GM19468 (cell line): Measurements from ENCODE around the gene LHFPL2.

Experiments used
- ATAC-seq: cut with Tn5 transposase; IDR thresholded peaks from one replicate; pipeline ENCODE4 v1.9.1; 2021; ENCODE audit warnings: mild to moderate bottlenecking, moderate library complexity, moderate number of reproducible peaks; ENCODE audit not compliant: unreplicated experiment; ENCODE audit errors: extremely low read depth

Gene LHFPL2

DNA sequence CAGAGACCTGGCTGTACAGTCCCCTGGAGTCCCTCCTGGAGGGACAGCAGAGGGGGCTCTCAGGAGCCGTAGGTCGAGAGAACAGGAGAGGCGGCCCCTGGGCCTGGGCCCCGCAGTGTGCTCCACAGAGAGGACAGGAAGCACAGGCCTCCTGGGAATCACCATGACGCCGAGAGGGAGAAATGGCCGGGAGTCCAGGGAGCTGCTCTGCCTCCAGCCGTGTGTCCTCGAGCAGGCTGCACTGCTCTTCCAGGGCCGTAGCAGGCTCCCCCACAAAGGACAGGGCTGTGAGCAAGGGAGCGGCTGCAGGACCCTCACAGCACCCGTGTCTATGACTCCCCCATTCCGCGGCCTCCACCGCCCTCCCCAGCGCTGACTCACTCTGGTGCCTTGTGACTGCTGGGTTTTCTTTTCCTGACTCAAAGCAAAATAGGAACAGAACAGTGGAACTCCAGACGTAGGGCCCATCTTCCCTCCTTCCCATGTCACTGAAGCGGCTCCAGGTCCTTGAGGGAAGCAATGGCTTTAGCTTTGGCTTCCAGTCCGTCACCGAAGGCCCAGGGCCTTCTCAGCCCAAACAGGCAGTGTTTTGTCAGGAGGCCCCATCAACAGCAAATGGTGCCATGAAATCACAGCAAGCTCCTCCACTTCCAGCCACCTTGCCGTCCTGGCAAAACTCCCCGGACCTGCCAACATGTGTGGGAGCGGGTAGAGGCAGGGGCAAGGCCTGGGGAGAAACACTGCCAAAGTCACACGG lies 114.2 kb downstream of the LHFPL2 start:
- ATAC-seq = no peak

DNA sequence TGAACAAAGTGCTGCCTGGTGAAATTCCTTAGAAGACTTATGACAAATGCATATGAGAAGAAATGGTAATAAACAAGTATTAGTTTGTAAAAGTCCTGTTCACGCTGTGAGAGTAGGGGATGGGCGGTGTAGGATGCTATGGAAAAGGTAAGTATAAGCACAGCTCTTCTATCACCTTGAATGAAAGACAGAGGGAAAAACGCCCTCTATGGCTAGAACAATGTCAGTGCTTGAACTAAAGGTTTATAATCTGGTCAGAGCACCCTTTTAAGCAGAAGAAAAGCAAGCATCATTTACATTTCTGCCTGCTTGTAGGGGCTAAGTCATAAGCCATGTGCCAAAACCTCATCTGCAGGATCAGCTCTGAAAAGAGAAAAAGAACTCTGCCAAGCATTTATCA lies 115.2 kb downstream of the LHFPL2 start:
- ATAC-seq = no peak

DNA sequence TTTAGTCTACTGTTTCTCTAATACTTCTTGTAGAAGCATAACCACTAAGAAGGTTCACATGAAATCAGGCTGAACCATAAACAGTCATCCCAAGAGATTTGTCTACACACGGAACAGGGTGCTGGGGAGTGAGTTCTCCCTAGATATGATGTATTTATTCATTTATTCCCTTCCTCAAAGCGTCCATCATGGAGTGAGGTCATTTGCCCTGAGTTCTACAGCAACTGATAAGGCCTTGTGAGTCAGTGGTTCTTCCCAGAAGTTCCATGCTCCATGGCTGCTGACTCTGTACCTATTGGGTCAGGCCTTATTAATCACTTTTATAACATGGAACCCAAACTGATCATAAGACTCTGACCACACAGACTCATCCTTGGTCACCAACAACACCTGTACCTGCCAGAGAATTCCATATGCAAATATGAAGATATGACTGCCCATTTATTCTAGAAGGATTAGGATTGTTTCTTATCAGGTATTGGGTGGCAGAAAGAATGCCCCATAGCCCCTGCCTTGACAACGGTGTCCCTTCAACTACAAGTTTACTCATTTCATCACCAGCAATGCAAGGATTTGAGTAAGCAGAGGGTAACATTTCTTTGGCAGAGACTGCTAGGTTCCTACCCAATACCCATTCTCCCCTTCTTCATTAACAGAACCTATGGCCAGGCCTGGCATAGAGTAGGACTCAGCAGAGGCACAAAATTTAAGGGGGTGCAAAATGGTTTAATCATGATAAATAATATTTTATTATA lies 118.1 kb downstream of the LHFPL2 start:
- ATAC-seq = no peak

DNA sequence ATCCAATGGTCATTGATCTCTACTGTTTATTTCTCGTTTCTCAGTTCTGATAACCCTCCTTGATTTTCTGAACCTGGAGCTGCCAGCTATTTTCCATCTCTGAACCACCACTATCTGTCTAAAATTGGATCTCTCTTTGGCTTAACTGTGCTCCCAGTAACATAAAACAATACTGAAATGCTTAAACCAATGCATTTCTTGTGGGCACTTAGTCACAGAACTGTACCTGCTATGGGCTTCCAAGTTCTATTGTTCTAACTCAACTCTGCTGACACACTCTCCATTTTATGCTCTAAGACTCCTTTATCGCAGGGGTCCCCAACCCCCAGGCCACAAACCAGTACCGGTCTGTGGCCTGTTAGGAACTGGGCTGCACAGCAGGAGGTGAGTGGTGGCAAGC lies 120.6 kb downstream of the LHFPL2 start:
- no peak for ATAC-seq

DNA sequence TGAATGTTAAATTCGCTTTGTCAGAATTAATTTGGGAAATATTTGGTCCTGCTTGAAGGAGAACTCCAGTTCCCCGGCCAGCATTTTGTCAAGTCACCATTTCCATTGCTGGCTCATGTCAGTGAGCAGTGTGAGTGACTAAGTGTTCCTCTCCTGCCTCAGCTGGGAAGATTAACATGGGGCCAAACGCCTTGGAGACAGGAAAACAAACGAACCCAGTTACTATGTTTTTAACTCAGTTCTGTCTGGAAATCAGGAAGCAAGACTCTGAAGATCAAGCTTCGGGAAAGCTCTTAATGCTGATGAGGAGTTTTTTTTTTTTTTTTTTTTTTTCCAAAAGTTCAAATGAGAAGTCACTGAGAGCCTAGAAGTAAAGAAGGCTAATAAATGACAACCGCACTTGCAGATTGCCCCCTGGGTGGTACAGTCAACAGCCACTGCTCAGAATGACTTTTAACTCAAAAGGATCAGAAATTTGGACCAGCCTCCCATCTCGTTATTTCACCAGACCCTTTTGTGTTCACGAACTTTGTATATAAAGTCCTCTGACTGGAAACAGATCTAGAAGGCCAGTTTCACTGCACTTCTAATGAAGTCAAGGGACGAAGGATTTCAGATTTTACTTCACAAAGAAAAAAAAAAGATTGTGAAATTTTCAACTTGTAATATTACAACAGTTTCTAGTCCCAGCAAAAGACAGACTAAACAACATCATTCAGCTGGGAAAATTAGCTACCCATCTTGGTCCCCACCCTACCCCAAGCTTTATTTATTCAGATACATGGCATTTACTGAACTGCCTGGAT lies 121.3 kb downstream of the LHFPL2 start:
- no peak for ATAC-seq

DNA sequence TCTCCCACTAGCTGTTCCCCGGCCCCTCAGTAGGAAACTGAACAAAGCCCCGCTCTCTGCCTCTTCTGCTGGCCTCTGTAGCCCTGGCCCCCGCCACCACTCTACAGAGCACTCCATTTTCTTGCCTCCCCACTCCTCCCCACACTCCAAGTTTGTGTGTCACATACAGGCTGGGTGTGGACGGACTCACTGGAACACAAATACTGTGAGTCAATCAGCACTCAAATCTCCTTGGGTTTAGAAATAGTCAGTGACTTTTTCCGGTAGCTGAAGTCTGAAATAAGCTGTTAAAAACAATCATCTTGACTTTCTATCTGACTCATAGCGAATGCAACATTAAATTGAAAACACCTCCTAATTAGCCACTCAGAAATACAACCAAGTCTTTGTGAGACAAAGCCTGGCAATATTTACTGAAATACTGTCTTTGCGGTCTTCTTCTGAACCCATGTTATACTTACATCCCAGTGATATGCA lies 122.5 kb downstream of the LHFPL2 start:
- no peak for ATAC-seq

DNA sequence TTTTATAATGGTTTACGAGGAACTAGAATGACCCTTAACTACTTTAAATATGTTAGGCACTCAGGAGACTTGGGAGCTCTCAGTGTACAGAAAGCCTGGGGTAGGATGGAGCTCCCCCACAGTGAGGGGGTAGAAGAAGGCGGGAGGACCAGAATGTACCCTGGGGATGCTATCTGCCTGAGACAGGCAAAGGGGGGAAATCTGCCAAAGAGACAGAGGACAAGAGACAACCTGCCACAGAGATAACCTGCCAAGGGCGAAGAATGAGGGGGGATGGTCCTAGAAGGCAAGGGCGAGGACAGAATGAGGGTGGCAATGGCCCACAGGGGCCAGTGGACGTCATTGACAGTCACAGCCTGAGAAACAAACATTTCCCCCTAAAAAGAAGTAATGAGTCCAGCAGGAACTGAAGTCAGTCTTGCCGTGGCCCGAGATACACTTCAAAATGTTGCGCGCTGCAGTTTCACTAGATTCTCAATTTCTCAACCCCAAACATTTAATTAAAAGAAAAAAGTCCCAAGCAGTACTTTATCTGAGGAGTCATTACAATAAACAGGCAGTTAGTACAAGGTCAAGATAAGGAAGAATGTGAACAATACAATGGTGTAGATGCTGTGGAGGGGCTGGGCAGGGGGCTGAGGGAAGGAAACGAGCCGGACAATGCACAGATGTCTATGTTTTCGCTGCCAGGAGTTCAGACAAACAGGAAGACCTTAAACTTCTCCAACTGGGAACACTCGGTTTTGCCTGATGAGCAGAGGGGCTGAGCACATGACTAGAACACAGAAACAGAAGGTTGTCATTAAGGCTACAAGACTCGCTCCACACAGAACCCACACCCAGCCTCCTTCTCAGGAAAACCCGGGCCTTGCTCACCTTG lies 125.0 kb downstream of the LHFPL2 start:
- no peak for ATAC-seq

DNA sequence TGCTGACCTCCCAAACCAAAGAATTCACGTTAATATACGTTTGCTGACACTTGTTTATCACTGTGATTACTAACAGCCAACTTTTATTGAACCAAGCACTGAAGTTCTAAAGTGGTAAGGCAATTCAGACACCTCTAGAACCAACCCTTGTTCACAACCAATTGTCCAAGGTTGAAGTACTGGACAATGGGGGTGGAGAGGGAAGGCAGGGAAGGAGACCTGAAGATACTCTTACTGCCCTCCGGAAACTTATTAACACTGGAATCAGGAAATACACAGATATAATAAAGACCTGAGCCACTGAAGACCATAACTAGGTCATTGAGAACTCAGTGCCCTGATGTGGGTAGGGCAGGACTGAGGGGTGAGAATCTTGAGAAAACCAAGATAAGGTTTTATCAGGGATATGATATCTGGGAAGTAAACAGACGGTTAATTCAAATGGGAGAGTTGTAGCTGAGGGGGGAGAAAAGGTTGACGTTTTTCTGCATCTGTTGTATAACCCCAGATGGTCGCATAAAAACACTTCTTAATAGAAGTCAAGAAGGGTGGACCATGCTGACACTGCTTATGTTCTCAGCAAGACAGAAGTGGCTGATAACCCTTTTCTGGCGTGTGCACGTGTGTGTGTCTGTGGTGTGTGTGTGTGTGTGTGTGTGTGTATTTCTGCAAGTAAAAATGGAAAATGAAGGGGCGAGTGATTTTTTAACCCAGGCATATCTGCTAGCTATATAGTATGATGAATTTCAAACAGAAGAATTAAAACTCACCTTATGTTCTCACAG lies 125.9 kb downstream of the LHFPL2 start:
- no peak for ATAC-seq

DNA sequence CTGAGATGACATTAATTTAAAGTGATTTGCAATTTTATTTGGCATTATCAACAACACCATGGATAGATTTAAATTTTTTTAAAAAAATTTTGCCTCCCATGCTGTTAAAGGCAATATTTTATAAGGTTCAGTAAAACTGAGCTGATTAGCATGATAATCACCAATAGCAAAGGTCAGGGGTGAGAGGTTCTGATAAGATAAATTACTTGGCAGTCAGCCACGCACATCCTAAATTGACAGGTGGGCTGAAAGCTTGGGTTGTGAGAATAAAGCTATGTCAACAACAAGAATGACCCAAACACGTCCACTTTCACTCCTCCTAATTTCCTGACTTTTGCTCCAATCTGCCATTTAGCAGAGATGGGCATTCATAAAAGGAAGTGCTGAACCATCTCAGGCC lies 127.1 kb downstream of the LHFPL2 start:
- no peak for ATAC-seq

DNA sequence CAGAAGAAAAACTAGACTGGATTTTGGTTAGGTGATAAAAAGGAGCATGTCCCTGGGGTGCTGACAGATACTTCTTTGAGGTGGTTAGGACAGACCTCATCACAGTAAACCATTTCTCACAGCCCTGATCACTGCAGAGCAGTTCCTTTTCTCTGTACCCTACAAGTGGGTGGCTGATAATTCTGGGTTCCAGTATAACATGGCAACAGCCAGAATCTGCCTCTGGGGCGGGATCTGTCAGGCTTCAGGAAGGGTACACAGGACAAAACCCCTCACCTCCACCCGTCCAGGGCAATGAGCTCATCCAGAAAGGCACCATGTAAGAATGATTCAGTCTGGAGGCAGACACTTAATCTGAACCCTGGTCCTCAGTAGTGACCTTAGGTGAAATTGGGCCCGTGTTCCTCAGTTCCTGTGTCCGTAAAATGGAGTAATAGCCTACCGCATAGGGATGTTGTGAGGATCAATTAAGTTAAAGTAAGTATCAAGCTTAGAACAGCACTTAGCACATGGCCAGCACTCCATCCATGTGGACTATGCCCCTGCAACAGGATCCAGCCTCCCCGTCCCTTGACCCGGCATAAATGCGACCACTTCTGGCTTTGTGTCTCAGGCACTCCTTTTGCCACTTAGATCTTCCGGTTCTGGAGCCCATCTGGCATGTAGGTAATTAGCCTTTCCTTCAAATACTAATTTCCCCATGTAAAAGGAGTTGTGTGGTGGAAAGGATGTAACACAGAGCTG lies 129.2 kb downstream of the LHFPL2 start:
- no peak for ATAC-seq

DNA sequence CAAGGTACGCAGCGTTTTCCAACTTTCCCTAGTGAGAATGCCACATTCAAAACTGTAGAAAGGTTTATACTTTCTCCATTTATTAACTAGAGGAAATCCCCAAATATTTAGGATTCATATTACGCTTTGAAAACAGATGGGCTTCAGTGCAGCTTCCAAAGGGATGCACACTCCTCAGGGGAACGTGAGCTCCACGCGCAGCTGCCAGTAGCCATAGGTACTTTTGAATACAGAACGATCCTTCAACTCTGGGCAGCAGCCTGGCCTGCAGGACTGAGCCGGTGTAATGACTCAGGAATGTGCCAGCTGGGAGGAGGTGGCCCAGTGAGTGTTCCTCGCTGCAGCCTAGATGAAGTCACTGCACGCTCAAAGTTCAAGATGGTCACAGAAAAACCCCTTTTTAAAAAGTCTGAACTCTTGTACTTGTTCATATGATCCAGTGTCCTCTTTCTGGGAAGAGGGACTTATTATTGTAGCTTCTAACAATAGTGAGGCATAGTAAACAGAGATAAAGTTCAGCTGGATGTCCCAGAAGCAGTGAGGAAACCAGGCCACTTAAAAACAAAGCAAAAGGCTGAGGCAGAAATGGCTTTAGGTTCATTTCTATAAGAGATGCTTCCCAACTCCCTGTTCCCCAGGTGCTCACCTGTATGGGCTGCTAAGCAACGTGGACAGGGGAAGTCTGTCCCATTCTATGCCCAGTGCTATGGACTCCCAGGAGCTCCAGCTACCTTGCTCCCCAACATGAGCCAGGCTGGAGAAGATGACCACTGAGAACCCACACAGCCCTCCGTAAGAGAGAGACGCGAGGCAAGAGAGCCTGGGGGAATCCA lies 130.0 kb downstream of the LHFPL2 start:
- ATAC-seq = no peak

DNA sequence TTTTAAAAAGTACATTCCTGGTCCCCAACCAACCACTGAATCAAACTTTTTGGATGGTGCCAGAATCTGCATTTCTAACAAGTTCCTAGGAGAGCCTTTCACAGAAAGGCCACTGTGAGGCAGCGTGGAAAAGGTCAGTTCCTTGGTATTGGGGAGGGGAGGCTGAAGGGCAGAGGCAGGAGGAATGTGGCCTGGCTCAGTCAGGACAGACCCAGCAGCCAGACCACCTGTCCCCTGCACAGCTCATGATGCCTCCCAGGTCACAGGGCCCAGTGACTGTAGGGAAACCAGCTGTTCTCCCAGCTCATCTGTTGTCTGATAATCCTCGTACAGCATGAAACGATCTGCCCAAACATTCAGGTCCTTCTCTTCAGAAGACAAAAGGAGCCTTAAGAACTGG lies 132.9 kb downstream of the LHFPL2 start:
- ATAC-seq = no peak

DNA sequence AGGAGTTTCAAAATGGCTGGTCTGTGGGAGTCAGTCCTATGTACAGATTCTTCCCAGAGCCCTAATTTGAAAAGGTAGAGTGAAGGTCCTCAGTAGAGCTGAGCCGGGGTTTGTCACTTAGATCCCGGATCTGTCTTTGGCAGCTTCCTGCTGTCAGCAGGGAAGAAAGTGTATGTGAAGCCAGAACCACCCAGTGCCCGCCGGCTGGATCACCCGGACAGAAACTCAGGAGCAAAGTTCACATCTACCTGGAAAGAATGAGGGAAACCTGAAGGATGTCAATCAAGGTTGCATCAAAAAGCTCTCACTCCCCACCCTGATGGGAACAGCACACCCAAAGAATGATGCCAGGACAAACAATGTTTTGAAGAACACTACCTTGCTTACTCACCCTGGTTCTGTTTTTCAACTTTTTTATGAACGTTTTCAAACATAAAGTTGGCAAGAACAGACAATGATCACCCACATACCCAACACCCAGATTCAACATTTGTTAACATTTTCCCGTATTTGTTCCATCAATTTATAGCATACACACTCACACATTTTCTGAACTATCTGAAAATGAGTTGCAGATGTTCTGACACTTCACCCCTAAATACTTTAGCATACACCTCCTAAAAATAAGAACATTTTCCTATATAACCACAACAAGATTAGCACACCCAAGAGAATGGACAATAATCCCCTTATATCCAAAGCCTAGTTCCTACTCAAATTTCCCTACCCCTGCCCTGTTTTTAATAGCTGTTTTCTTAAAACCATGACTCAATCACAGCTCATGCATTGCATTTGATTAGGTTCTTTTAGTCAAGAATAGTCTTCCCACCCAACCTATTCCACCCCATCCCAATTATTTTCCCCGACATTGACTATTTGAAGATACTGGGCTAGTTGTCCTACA lies 133.9 kb downstream of the LHFPL2 start:
- ATAC-seq = no peak

DNA sequence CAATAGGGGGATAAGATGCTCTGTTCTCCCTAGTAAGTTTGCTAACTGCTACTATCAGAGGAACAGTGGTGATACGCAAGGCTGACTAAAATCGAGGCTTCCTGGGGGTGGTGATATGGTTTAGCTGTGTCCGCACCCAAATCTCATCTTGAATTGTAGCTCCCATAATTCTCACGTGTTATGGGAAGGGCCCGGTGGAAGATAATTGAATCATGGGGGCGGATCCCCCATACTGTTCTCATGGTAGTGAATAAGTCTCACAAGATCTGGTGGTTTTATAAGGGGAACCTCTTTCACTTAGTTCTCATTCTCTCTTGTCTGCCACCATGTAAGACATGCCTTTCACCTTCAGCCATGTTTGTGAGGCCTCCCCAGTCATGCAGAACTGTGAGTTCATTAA lies 135.1 kb downstream of the LHFPL2 start:
- ATAC-seq = no peak

DNA sequence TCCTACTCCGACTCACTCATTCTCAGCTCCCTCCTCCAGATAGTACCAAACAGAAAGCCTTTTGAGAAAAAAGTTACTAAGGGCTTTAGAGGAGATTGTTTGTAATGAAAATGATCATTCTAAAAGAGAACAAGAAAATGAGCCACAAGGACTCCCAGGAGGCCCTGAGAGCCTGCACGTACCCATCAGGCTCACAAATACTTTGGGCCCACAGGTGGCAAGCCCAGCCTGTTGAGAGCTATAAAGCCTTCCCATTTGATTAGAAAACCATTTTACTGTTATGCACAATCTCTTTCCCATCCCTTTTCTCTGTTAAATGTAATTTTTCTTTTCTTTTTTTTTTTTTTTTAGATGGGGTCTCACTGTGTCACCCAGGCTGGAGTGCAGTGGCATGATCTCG lies 136.1 kb downstream of the LHFPL2 start:
- ATAC-seq = no peak

DNA sequence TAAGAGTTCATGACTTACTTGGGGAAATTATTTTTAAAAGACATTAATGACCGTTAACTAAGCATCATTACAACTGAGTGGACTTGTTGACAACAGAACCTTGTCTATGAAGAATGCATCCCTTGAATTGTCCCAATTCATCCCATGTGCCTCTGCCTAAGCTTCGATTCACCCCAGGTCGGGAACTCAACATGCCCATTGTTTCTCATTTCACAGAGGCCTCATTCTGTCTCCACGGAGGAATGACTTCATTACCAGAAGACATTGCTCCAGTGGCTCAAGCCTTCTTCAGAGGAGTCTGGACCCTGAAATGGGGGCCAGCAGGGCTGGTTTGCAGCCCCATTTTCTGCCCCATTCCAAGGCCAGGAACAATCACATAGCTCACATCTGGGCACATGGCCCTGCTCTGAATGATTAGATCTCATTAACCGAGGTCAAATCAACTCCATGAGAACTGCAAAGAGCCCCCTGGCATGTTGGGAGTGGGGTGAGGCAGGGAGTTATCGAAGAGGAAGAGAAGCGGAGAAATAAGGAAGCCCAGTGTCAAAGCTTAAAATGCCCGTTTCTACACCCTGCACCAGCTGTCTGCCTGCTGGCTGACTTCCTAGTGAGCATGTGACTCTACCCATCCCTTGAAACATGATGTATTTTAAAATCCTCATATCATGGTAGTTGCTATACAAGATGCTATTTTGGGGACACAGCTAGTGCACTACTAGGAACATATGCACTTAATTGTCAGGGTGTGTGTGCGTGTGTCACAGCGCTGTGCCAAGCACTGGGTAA lies 137.3 kb downstream of the LHFPL2 start:
- no peak for ATAC-seq
